ENCODE measurements around the gene CPED1.

Gene CPED1

GRCh38 chr7:121015560-121015959 is 27.0 kb downstream of the CPED1 start:
- TF ChIP-seq CTCF (IDR thresholded peaks at IDR 0.05; ENCODE audit: low read depth, low read length) = no peak
- H3K4me3 ChIP-seq (replicated peaks in 1 of 2; ENCODE audit: low read depth in 2 of 2, low read length in 2 of 2) = no peak overlapping the region
- no peak for DNase-seq (ENCODE audit: low read depth in 2 of 2)

- no peak overlapping the region for H3K4me3 ChIP-seq (replicated peaks in 1 of 2; ENCODE audit: low read depth in 2 of 2, low read length in 2 of 2)
- peak; percentile 47 to 80 for DNase-seq (ENCODE audit: low read depth in 2 of 2)
- no peak for TF ChIP-seq CTCF (IDR thresholded peaks at IDR 0.05; ENCODE audit: low read depth, low read length)
These were observed 28.5 kb downstream of the CPED1 start for GRCh38 chr7:121016966-121017365.

- peak; percentile 15 to 19 for DNase-seq (ENCODE audit: low read depth in 2 of 2)
- no peak for TF ChIP-seq CTCF (IDR thresholded peaks at IDR 0.05; ENCODE audit: low read depth, low read length)
- no peak overlapping the region for H3K4me3 ChIP-seq (replicated peaks in 1 of 2; ENCODE audit: low read depth in 2 of 2, low read length in 2 of 2)
These were observed 29.1 kb downstream of the CPED1 start for GRCh38 chr7:121017586-121017985.

GRCh38 chr7:121019018-121019417 is 30.5 kb downstream of the CPED1 start:
- no peak for TF ChIP-seq CTCF (IDR thresholded peaks at IDR 0.05; ENCODE audit: low read depth, low read length)
- no peak overlapping the region for H3K4me3 ChIP-seq (replicated peaks in 1 of 2; ENCODE audit: low read depth in 2 of 2, low read length in 2 of 2)
- DNase-seq (ENCODE audit: low read depth in 2 of 2) = peak; percentile 78 to 91

GRCh38 chr7:121020249-121020988 is 31.9 kb downstream of the CPED1 start:
- peak; percentile 68 to 91 for DNase-seq (ENCODE audit: low read depth in 2 of 2)
- no peak for TF ChIP-seq CTCF (IDR thresholded peaks at IDR 0.05; ENCODE audit: low read depth, low read length)
- H3K4me3 ChIP-seq (replicated peaks in 1 of 2; ENCODE audit: low read depth in 2 of 2, low read length in 2 of 2) = no peak overlapping the region

- no peak overlapping the region for H3K4me3 ChIP-seq (replicated peaks in 1 of 2; ENCODE audit: low read depth in 2 of 2, low read length in 2 of 2)
- TF ChIP-seq CTCF (IDR thresholded peaks at IDR 0.05; ENCODE audit: low read depth, low read length) = no peak
- DNase-seq (ENCODE audit: low read depth in 2 of 2) = peak in 1 of 2 donors; percentile 47
These were observed 32.8 kb downstream of the CPED1 start for GRCh38 chr7:121020989-121021969.
